ENCODE measurements around the gene PLA2G2E. TPM values are rescaled to one million over a fixed set of nuclear protein-coding genes. Genes with fewer than 3 reads are reported as not detected.

The PLA2G2E gene
- total RNA-seq, 6 experiments from 2014 or later, result not detected

DNA sequence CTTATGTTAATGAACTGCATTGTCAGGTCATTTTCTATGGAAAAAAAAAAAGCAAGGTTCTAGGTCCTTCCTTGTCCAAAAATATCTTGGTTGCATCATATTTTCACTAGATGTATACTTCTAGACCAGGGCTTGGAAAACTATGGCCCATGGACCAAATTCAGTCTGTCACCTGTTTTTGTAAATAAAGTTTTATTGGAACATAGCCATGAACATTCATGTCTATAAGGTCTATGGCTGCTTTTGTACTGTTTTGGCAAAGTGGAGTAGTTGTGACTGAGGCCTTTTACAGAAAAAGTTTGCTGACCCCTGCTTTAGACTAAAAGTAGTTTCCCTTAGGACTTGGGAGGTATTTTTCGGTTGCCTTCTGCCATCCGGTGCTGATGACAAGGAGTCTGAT is 19.2 kb upstream of the PLA2G2E start:
- no peaks in the 10 kb centered on the region for H3K36me3 ChIP-seq
- H3K27ac ChIP-seq, result no peak overlapping the region
- H3K4me3 ChIP-seq, result no peak overlapping the region
- intact Hi-C loops (cut with DNase I), result no loop called here
- H3K9me3 ChIP-seq, result no peaks in the 10 kb centered on the region
- DNase-seq (no peak), ATAC-seq (no peak)
- 86% methylated on average over 2 of the region's 2 CpGs for WGBS (ENCODE audit: insufficient coverage, low coverage, low lambda C conversion rate, missing lambda C conversion rate)
- TF ChIP-seq, protein P1, sequence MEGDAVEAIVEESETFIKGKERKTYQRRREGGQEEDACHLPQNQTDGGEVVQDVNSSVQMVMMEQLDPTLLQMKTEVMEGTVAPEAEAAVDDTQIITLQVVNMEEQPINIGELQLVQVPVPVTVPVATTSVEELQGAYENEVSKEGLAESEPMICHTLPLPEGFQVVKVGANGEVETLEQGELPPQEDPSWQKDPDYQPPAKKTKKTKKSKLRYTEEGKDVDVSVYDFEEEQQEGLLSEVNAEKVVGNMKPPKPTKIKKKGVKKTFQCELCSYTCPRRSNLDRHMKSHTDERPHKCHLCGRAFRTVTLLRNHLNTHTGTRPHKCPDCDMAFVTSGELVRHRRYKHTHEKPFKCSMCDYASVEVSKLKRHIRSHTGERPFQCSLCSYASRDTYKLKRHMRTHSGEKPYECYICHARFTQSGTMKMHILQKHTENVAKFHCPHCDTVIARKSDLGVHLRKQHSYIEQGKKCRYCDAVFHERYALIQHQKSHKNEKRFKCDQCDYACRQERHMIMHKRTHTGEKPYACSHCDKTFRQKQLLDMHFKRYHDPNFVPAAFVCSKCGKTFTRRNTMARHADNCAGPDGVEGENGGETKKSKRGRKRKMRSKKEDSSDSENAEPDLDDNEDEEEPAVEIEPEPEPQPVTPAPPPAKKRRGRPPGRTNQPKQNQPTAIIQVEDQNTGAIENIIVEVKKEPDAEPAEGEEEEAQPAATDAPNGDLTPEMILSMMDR (IDR thresholded peaks at IDR 0.05), result no peak
- TF ChIP-seq POLR2A (IDR thresholded peaks at IDR 0.05), result no peak
- H3K27me3 ChIP-seq, result no peaks in the 10 kb centered on the region
- no peaks in the 10 kb centered on the region for H3K4me1 ChIP-seq

DNA sequence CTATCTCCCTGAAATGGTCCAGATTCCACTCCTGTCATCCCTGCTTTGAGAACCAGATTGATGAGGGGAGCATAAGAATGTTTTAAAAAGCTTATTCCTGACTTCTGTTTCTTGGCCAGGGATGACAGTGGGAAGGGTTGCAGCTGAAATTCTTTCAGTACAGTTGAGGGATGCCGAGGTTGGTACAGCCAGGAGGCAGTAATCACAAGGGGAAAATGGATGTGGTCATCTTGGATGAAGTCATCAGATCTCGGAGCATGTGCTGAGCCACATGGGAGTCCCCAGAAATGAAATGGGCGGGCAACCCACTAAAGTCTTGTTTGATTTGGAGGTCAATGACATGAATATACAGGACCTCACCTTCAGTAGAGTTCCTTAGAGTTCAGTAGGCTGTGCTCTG is 18.7 kb upstream of the PLA2G2E start:
- TF ChIP-seq, protein P1 (IDR thresholded peaks at IDR 0.05), result no peak
- TF ChIP-seq POLR2A (IDR thresholded peaks at IDR 0.05), result no peak
- no peak for DNase-seq

DNA sequence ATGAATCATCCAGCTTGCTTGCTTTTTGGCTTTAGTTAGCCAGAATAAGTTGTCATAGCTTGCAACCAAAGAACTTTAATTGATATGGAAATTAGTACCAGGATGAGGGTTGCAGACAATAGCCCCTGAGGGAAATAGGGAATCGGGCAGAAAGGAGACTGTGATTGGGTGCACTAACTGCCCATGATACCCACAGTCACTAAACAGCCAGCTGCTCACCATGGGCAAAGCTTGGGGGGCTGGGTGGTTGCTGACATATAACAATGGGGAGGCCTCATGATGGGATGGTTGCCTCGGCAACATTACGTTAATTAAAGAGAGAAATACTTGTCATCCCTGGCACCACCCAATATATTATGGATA is 17.8 kb upstream of the PLA2G2E start:
- no peak overlapping the region for H3K4me3 ChIP-seq
- H3K36me3 ChIP-seq, result no peaks in the 10 kb centered on the region
- H3K27ac ChIP-seq, result no peak overlapping the region
- TF ChIP-seq, protein P1 (IDR thresholded peaks at IDR 0.05), result no peak
- no peak for TF ChIP-seq POLR2A (IDR thresholded peaks at IDR 0.05)
- intact Hi-C loops (cut with DNase I), result no loop called here
- 83% methylated on average over 3 of the region's 3 CpGs for WGBS (ENCODE audit: insufficient coverage, low coverage, low lambda C conversion rate, missing lambda C conversion rate)
- H3K27me3 ChIP-seq, result no peaks in the 10 kb centered on the region
- no peaks in the 10 kb centered on the region for H3K4me1 ChIP-seq
- H3K9me3 ChIP-seq, result no peaks in the 10 kb centered on the region
- DNase-seq (no peak), ATAC-seq (no peak)

More for the DNA sequence above, 18.7 kb upstream of the PLA2G2E start:
- Histone ChIP-seq H3K27ac (no peak overlapping the region), H3K9me3 (no peaks in the 10 kb centered on the region), H3K4me3 (no peak overlapping the region), H3K36me3 (no peaks in the 10 kb centered on the region), H3K27me3 (no peaks in the 10 kb centered on the region), H3K4me1 (no peaks in the 10 kb centered on the region)
- intact Hi-C loops (cut with DNase I), result no loop called here
- WGBS (ENCODE audit: insufficient coverage, low coverage, low lambda C conversion rate, missing lambda C conversion rate), result 37% methylated on average over 3 of the region's 3 CpGs
- no peak for ATAC-seq

- WGBS (ENCODE audit: insufficient coverage, low coverage, low lambda C conversion rate, missing lambda C conversion rate), result 40% methylated on average over 6 of the region's 7 CpGs
- ATAC-seq (no peak), DNase-seq (no peak)
- Histone ChIP-seq H3K4me1 (no peaks in the 10 kb centered on the region), H3K4me3 (no peak overlapping the region), H3K9me3 (no peaks in the 10 kb centered on the region), H3K27me3 (no peaks in the 10 kb centered on the region), H3K36me3 (no peaks in the 10 kb centered on the region), H3K27ac (no peak overlapping the region)
- intact Hi-C loops (cut with DNase I), result no loop called here
- TF ChIP-seq POLR2A (IDR thresholded peaks at IDR 0.05), result no peak
- TF ChIP-seq, protein P1 (IDR thresholded peaks at IDR 0.05), result no peak
These were observed 17.2 kb upstream of the PLA2G2E start for GRCh38 chr1:19940486-19941205.
